NOMO-1 treated with dmso at 0.1 percent for 144 hours (cell line): ENCODE results near the gene BBS9.
A peak's percentile ranks its signal among the peaks of the same experiment; 100 is the strongest.

ENCODE experiments used
- DNase-seq: peaks from one replicate; lab custom pipeline; 2025; ENCODE audit not compliant: unreplicated experiment; lab: John Stamatoyannopoulos, UW

The BBS9 gene

DNA sequence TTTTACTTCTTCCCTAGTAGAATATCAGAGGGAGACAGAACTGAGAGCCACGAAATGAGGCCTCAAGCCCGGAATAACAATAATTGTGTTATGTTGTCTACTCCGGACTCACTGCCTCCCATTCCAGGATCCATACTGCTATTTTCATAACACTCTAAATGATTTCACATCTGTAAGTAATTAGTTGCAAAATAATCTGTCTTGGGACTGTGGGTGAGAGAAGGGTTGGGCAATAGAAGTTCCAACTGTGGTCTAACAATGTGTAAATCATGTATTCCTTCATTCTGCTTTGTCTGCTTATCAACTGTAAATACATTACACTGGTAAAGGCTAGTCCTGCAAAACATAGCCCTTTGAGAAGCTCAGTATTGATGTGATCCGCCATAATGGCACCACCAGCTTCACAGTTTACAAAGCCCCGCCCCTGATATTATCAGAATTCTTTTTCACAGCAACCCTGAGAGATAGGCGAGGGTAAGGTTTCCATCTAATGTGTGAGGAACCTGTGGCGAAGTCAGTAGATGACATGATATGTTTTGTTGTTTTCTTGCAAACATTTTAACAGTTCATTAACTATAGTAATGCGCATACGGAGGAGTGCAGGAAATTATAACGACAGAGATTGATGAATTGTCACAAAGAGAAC, 510.3 kb downstream of the BBS9 start:
- DNase-seq = peak; percentile 40

DNA sequence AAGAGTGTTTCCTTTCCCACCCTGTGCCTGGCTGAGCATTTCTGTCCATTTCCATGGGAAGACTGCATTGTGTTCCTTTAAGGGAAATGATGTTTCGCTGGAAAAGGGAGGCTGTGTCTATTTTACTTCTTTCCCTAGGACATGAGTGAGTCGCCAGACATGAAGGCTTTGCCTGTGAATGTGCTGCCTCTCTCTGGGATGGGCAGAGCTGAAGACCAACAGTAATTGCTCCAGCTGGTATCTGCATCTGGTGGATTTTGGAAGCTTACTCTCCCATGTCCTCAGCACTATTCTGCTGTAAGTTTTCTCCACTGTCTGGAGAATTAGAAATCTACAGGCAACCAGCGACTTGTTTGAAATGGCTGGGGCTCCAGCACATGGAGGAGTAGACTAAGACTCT, 511.4 kb downstream of the BBS9 start:
- no peak for DNase-seq

DNA sequence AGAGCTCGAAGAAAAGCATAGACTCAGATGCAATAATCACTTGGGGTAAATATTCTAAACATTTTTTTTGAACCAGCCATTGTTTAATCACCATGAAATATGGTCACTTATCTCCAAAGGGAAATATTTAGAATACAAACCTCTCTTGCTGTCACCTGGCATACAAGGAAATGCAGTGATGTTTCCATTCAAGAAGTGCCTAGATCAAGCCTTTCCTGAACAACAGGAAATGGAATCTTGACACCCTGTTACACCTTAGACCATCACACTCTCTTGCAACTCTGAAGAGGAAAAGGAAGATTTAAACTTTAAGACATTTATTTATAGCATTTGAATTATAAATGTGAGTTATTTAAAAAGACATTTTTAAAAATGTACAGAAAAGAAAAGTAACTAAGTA, 512.9 kb downstream of the BBS9 start:
- DNase-seq = no peak

DNA sequence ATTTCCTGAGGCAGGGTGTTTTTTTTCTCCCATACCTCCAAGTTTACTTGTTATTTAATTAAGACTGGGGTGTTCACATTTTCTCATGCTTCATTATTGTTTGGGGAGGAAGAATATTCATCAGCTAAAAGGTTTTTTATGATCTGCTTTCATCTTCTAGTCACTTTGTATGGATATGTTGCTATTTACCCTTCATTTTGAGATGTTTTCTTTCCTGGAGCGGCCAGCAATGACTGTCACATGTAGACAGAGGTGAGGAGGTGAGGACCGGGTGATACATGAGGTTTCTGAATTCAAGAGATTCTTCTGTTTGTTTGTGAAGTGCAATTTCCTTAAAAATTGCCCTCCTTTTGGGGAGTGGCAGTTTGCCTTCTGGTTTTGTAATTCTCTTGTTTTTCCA, 514.2 kb downstream of the BBS9 start:
- DNase-seq = no peak

DNA sequence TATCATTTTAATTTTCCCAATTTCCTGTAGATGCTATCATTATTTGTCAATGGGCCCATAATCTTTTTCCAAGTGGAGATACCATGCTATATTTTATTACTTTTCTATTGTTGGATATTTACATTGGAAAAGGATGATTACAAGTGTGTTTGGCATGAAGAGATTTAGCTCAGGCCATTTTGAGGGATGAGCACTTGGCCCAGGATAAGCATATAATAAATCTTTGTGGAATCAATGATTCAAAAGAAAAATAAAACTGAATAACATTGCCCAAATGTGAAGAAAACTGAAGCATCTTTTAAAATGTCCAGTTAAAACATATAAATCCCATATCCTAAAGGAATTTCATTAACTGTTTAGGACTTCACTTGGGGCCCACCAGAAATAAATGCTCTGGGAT, 515.1 kb downstream of the BBS9 start:
- no peak for DNase-seq

DNA sequence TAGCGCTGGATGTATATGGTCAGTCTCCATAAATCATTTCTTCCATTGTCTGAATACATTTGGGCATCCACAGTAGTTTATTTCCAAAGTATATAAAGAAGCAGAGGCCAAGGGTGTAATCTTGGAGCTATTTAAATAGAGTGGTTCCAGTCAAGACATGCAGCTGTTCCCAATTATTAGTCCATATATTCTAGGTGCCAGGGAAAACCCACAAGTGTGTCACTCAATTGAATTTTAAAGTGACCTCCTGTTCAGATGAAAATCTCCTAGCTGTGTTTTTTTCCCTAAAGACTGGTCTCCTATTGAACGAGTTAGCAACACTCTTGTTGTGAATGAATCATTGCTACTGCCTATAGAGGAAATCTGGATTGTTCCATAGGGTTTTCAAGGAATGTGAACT, 515.7 kb downstream of the BBS9 start:
- DNase-seq = no peak

DNA sequence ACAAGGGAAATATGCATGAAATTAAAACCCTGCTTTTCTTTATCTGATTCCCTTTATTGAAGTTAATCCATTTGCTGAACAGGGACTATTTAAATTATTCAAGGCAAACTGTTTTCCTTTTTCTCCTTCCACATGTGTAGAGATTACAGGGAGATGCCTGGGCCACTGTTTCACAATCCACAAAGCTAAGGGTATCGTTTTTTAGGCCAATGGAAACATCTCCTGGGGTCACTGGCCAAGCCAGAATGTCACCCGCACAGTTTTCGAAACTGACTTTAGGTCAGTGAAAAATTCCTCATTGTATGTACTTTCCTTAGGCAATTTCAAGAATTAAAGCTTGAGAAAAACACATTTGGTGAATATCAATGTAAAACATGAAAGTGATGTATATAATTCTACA, 516.8 kb downstream of the BBS9 start:
- DNase-seq = no peak

DNA sequence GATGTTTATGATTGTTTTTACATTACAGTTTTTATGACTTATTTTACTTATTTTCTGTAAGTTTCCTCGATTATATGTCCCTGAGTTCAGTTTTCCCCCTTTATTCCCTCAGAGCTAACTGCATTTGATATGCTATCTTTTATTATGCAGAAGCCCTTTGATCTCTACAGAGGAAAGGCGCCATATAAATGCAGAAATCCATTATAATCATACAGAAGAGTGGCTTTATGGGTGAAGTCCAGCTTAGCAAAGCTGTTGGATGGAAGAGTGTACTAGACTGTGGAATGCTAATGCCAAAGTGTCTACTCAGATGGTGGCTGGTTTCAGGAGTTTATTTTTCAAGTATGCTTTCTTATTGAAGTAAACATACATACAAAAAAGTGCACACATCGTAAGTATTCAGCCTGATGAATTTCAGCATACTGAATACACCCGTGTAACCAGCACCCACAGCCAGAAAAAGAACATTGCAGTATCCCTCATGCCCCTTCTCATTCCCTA, 517.6 kb downstream of the BBS9 start:
- no peak for DNase-seq

DNA sequence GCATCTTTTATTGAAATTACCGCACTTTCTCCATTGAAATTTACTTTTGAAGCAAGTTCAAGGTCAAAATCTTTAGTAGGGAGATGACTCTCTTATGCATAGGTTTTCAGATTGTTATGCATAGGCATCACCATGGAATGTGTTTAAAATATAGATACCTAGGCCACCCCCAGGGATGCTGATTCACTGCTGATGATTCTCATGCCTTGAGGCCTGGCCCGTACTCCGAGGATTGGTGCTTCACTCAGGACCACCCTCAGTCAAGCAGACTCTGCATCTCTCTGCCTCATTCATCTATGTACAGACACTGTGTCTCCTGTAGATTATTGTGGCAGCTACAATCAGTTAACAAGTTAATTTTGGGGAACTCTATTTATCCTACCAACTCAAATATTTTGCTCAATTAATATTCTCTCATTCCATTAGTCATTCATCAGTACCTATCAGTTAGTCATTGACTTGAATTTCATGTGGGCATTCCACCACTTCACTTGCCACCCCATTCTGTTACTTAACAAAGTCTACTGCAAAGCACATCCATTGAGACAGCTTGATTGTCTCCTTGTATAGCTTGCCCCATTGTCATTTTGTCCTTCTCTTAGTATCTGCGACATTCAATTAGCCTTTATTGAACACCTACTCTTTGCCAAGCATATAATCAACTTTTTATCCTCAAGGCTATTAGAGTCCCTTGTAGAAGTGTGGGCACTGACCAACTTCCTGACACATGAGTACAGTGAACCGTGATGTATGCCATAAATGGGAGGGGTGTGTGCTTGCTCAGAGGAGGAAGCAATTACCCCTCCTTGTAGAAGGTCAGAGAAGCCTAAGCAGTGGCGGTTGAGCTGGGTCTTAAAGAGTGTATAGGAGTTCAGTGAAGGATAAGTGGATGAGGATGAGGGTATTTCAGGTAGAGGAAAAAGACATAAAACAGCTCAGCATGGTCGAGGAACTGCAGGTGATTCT, 520.4 kb downstream of the BBS9 start:
- DNase-seq = peak; percentile 77

DNA sequence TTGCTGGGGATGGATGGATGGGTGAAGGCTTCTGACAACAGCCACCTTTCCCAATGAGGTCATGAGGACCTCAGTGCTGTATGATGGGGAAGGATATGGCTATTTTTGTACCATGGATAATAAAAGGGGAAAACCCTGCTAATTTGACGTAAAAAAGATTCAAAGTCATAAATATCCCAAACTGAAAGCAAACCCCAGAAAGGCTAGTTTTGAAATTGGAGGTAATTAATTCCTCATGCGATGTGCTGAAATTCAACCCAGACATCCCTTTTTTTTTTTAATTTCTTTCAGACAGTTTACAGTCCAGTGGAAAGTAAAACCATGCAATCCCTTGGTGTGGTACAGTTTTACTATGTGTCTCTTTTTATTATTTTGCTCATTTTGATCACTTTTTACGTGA, 521.5 kb downstream of the BBS9 start:
- DNase-seq = no peak

DNA sequence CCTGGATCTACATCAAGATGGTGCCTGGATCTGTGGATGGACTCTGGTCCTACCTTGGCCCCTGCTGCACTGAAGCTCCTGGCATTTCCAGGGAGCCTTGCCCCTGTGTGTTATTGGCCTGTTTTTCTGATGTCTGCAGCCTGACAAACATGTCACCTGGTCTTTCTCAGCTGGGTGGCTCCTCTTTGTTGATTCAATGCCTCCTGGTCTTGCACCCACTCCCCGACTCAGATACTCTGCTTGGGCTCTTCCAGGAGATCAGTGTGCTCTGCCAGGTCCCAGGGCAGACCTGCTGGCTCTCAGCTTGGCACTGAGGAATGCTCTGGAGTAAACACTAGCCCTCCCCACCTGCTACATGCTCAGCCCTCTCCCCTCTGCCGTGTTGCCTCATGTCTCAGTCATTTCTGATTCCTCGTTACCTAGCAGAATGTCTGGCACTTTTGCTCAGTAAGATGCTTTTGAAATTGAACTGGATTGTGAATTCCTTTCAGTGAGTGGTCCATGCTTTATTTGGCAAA, 522.7 kb downstream of the BBS9 start:
- DNase-seq = no peak

DNA sequence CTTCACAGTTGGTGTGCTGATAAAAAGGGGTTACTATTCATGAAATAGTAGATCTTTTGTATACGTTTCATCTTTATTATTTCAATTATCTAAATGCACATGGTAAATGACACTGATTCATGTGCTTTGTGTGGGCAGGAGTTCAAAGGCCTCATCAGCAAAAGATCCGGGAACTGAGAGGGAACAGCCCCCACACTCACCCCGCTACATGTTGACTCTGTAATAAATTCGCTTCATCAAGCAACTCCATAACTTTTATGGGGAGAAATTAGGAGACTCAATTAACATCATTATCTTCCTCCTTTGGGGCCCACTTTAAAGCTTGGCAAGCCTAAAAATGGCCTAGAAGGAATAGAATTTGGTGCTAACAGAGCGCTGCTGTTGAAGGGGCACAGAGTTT, 525.3 kb downstream of the BBS9 start:
- no peak for DNase-seq
